ENCODE data around the gene METAP1. TPM values are rescaled to one million over a fixed set of nuclear protein-coding genes. Genes with fewer than 3 reads are reported as not detected.
"Not testable (repeated sequence)": the region's sequence is repeated elsewhere in the genome, so short reads cannot be mapped to it uniquely, and the experiment has no call there.

Gene METAP1
- total RNA-seq, 1 donor from 2014 or later, result 41.9 TPM

DNA sequence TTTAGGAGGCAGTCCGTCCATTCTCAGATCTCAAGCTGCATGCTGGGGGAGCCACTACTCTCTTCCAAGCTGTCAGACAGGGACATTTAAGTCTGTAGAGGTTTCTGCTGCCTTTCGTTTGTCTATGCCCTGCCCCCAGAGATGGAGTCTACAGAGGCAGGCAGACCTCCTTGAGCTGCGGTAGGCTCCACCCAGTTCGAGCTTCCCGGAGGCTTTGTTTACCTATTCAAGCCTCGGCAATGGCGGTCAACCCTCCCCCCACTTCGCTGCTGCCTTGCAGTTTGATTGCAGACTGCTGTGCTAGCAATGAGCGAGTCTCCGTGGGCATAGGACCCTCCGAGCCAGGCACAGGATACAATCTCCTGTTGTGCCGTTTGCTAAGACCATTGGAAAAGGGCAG, 103.8 kb downstream of the METAP1 start:
- TF ChIP-seq, protein P1, sequence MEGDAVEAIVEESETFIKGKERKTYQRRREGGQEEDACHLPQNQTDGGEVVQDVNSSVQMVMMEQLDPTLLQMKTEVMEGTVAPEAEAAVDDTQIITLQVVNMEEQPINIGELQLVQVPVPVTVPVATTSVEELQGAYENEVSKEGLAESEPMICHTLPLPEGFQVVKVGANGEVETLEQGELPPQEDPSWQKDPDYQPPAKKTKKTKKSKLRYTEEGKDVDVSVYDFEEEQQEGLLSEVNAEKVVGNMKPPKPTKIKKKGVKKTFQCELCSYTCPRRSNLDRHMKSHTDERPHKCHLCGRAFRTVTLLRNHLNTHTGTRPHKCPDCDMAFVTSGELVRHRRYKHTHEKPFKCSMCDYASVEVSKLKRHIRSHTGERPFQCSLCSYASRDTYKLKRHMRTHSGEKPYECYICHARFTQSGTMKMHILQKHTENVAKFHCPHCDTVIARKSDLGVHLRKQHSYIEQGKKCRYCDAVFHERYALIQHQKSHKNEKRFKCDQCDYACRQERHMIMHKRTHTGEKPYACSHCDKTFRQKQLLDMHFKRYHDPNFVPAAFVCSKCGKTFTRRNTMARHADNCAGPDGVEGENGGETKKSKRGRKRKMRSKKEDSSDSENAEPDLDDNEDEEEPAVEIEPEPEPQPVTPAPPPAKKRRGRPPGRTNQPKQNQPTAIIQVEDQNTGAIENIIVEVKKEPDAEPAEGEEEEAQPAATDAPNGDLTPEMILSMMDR (IDR thresholded peaks at IDR 0.05; ENCODE audit: insufficient read depth, low read length, severe bottlenecking), result no peak
- no peaks in the 10 kb centered on the region for H3K27me3 ChIP-seq (ENCODE audit: control insufficient read depth, insufficient read depth, low read length)
- H3K36me3 ChIP-seq (ENCODE audit: control insufficient read depth, insufficient read depth, low read length), result no peaks in the 10 kb centered on the region
- DNase-seq (ENCODE audit: low read depth) (no peak), FAIRE-seq (no peak)
- H3K4me3 ChIP-seq (ENCODE audit: low read depth, low read length), result no peak overlapping the region

DNA sequence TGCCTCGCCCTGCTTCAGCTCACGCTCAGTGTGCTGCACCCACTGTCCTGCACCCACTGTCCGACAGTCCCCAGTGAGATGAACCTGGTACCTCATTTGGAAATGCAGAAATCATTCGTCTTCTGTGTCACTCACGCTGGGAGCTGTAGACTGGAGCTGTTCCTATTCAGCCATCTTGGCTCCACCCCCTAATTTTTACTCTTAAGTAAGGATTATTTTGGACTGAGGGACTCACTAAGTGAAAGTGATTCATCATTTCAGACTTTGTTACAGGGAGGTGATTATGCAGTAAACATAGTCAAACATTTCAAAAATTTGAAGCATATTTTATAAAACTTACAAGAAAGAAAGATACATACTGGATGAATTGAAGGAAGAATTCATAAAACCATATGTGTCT, 104.3 kb downstream of the METAP1 start:
- H3K27me3 ChIP-seq (ENCODE audit: control insufficient read depth, insufficient read depth, low read length); FAIRE-seq; H3K36me3 ChIP-seq (ENCODE audit: control insufficient read depth, insufficient read depth, low read length); H3K4me3 ChIP-seq (ENCODE audit: low read depth, low read length); DNase-seq (ENCODE audit: low read depth): not testable (repeated sequence)

DNA sequence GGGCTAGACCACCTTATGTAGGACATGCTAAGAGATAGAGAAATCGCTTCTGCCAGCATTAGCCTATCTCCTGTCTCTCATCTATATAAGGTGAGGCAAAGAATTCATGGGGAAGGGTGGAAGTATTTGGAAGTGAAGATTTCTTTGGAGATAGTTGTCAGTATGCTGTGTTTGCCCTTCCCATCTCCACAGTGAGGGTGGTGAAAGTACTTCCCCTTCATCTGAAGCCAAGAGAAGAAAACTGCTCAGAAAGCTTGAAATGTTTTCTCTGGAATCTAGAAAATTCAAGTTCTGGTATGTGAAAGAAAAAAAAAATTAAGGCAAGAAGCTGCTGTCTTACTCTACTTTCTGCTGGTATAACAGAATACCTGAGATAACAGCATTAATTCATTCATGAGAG, 105.4 kb downstream of the METAP1 start:
- no peak overlapping the region for H3K4me3 ChIP-seq (ENCODE audit: low read depth, low read length)
- FAIRE-seq (no peak), DNase-seq (ENCODE audit: low read depth) (no peak)
- H3K36me3 ChIP-seq (ENCODE audit: control insufficient read depth, insufficient read depth, low read length), result no peaks in the 10 kb centered on the region
- H3K27me3 ChIP-seq (ENCODE audit: control insufficient read depth, insufficient read depth, low read length), result no peaks in the 10 kb centered on the region
- TF ChIP-seq, protein P1 (IDR thresholded peaks at IDR 0.05; ENCODE audit: insufficient read depth, low read length, severe bottlenecking), result no peak

DNA sequence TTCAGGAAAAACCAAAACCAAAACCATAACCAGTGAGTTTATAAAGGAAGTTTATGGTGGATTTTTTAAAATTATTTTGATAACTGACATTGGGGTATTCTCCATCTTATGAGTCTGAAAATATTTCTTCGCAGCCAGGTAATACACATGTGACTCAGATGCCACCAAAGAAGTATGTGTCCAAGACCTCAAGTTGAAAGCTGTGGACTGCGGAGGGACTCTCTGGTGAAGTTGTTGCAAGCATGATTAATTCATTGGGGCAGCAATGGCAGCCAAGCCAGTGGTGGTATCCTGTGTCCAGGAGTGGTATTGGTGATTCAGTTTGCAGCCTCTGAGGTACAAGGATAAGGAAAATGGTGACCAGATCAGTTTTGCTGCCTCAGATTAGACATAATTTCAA, 107.1 kb downstream of the METAP1 start:
- no peak overlapping the region for H3K4me3 ChIP-seq (ENCODE audit: low read depth, low read length)
- DNase-seq (ENCODE audit: low read depth), result no peak
- TF ChIP-seq, protein P1 (IDR thresholded peaks at IDR 0.05; ENCODE audit: insufficient read depth, low read length, severe bottlenecking), result no peak
- H3K36me3 ChIP-seq (ENCODE audit: control insufficient read depth, insufficient read depth, low read length), result no peaks in the 10 kb centered on the region
- H3K27me3 ChIP-seq (ENCODE audit: control insufficient read depth, insufficient read depth, low read length), result no peaks in the 10 kb centered on the region
- FAIRE-seq, result no peak

DNA sequence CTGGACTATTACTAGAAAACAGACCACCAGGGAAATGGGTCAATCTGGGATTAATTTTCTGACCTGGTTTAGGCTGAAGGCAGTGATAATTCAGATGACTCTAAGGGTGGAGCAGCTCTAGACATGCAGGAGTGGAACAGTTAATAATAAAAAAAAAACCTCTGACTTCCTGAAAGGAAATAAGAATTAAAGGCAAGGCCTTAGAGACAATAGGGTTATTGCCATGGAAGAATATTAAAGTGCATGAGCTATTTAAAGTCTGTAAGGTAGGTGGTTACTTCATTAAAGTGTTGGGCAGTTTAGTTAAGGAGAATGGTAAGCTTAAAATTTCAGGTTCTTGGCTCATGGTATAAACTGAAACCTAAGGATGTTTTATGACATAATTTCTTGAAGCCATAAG, 107.6 kb downstream of the METAP1 start:
- TF ChIP-seq, protein P1 (IDR thresholded peaks at IDR 0.05; ENCODE audit: insufficient read depth, low read length, severe bottlenecking), result no peak
- FAIRE-seq (no peak), DNase-seq (ENCODE audit: low read depth) (no peak)
- Histone ChIP-seq H3K4me3 (ENCODE audit: low read depth, low read length) (no peak overlapping the region), H3K27me3 (ENCODE audit: control insufficient read depth, insufficient read depth, low read length) (no peaks in the 10 kb centered on the region), H3K36me3 (ENCODE audit: control insufficient read depth, insufficient read depth, low read length) (no peaks in the 10 kb centered on the region)

DNA sequence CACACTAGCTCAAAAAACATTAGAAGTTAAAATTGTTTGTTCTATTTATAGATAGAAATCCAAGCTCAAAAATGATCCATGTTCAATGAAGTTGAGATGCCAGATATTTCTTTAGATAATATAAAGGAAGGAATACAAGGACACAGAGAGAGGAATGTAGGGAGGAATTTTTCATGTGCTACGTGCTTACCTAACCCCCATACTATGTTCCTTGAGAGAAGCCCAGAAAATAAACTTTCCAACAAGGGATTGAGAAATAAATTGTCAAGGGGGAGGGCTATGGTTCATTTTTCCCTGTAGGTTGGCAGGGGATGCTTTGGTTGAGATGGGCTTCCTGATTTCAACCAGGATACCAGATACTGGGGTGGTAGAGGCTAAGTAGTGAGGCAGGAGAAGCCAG, 108.6 kb downstream of the METAP1 start:
- TF ChIP-seq, protein P1 (IDR thresholded peaks at IDR 0.05; ENCODE audit: insufficient read depth, low read length, severe bottlenecking), result no peak
- Histone ChIP-seq H3K4me3 (ENCODE audit: low read depth, low read length) (no peak overlapping the region), H3K27me3 (ENCODE audit: control insufficient read depth, insufficient read depth, low read length) (no peaks in the 10 kb centered on the region), H3K36me3 (ENCODE audit: control insufficient read depth, insufficient read depth, low read length) (no peaks in the 10 kb centered on the region)
- FAIRE-seq (no peak), DNase-seq (ENCODE audit: low read depth) (no peak)

DNA sequence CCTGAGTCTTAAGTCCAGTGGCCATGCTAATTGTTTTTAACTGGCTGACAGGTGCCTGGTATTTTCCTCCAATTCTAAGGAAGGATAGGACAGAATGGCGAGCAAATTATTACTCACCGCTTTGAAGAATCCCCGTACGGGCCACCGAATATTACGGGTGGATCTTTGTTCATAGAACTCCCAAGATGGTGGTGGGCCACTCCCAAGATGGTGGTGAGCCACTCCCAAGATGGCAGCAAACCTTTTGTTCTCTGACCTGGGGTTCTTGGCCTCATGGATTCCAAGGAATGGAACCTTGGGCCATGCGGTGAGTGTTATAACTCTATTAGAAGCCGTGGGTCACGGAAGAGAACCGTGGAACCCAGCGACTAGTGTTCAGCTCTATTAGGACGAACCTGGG, 113.8 kb downstream of the METAP1 start:
- FAIRE-seq; DNase-seq (ENCODE audit: low read depth); H3K4me3 ChIP-seq (ENCODE audit: low read depth, low read length); H3K36me3 ChIP-seq (ENCODE audit: control insufficient read depth, insufficient read depth, low read length); H3K27me3 ChIP-seq (ENCODE audit: control insufficient read depth, insufficient read depth, low read length): not testable (repeated sequence)
